AG08395 (cell line): ENCODE data around the gene BTRC.
"Not testable (repeated sequence)": the region's sequence is repeated elsewhere in the genome, so short reads cannot be mapped to it uniquely, and the experiment has no call there.

Experiments used
- DNase-seq: peaks from one replicate; pipeline ENCODE4 v3.0.0; 2012; ENCODE audit warnings: mixed read lengths, low spot score

BTRC gene

GRCh38 chr10:101353692-101354327 is at the start of gene BTRC:
Gene BTRC (plus strand): TSS chr10:101354165. CDS start chr10:101354181, 16 bp downstream.
- DNase-seq, result peak; percentile 96

DNA sequence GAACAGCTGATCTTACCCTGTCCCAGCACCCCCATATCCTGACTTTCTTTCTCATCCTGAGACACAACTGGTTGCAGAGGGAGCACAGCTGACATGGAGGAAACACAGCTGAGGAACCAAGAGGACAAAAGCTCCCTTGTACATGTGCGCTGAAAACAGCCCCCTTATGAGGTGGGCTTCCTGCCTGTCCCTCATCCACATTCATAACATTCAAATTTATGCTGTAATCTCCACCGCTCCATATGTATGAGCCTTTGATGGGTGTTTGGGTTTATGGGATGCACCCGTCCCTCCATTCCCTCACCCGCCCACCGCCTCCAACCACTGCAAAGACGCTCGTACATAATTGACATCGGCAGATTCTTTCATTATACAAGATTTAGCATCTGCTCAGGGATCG is 49.6 kb upstream of the BTRC start:
- DNase-seq, result no peak

DNA sequence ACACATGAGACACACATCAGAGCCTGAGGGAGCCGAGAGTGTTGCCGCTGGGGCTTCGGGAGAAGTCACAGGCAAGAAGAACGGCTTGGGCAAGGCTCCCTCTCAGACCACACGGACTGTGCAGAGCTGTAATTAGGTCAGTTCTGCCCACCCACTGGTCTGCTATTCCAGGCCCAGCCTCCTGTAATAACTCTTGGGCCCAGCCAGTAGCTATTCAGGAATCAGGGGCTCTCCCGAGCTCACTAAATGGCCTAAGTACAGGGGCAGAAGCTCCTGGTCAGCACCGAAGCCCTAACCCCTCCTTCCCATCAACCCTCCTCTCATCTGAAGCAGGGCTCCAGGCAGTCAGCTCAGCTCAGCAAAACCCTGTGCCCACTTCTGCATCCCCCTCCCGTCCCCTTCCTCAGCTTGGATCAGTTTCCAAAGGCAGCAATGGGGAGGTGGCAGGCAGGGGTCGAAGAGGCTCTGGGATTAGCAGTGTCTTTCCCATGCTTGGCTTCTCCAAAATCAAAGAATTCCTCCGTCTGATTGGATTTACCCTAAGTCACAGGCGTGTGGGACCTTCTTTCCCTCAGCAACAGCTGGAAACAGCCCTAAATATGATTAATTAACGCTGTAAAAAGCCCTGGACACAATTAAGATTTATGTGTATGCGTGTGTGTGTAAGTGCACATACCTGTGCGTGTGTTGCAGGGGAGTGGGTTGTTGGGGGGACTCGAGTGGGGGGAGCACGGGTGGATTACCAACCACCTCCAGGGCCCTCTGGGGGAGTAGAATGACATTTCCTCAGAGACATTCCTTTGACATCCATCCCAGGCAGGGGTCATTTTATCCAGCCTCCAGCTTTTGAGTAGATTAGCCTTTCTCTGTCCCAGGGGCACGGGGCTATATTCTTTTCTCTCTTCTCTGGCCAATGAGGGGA is 48.4 kb upstream of the BTRC start:
- no peak for DNase-seq

DNA sequence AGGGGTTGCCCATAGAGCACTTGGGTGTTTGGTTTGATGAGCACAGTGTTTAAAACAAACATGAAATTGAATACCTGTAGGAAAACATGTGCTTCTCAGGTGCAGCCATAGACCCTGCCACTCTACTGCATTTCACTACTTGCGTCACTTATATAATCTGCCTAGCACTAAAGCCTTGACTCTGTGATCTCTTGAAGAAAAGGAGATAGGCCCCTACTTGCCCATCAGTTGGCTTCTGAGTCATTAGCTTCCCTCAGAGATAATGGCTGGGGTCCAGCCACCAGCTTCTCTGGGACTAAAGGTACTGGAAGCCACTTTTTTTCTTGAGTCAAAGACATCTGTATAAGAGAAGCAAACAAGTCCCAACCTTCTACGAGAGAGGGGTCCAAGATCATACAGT is 45.9 kb upstream of the BTRC start:
- no peak for DNase-seq

DNA sequence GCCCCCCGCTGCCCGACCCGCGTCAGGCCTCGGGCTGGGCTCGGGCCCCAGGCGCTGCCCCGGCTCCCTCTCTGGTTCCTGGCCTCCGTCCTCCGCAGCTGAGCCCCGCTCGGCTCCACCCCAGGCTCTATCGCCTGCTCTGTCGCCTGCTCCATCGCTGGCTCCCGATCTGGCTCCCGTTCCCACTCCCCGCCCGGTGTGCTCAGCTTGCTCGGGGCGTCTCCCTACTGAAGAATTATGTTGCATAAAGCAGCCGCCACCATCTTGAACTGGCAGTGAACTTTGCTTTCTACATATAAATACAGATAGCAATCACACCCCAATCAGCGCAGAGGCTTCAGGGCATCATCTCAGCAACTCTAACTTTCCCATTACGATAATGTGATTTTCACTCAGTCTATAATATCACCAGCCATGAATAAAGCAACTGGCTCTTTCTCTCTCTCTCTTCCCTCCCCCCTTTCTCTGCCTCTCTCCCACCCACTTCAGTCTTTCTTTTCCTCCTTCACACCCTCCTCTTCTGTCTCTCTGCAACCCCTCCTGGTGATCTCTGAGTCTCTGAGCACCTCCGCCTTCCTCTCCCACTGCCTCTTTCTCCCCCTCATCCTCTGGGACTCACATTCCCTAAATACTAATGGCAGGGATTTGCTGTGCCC is 43.3 kb upstream of the BTRC start:
- no peak for DNase-seq

- no peak for DNase-seq
Observed at GRCh38 chr10:101311185-101312066, 42.5 kb upstream of the BTRC start.

GRCh38 chr10:101319241-101319915 is 34.6 kb upstream of the BTRC start:
- DNase-seq, result no peak

DNA sequence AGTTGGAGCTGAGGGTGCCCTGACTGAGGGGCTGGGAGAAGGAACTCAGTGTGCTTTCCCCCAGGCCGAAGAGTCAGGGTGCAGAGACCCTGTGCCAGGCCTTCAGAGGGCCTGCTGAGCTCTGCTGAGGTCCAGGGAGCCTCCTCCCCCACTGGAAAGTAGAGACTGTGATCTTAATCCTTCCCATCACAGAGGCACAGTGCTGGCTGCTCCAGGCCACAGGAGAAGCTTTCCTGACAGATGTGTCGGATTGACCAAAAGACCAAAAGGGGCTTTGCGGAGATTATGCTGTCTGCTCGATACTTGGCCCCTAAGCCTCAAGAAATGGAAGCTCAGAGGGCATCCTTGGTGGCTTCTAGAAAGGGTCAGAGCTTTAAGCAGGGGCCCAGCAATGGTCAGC is 32.9 kb upstream of the BTRC start:
- no peak for DNase-seq

DNA sequence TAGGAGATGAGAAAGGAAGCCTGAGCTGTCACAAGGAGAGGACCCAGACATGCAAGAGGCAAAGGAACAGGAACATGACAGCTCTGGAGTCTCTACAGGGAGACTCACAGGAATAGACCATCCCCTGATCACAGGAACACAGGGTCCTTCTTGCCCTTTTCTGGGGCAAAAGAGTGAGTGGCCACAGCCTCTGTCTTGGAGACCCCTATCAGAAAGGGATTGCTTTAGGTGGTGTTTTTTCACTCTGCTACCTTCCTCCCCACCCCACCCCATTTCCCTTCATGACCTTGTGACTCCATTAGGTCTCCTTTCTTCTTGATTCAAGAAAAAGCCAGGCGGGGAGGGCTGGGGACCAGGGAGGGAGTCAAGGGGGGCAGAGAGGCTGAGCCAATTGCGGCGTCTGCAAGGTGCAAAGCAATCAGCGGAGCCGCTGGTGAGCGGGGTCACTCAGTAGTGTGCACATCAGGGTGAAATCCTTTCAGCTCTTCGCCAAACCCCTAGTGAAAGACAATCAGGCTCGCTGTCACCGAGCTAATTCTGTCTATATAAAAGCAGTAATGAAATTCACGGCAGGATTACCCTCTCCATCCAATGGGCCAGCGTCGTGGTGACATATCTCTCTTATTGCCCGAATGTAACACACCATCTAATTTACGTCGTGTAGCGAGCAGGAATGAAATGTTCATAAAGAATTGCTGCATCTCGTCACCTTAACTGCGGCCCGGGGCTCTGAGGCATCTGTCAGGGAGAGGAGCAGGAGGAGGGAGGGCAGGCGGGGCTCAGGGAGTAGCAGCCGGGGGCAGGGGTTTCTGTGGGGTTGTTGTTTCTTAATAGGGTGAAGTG is 31.5 kb upstream of the BTRC start:
- DNase-seq, result no peak

DNA sequence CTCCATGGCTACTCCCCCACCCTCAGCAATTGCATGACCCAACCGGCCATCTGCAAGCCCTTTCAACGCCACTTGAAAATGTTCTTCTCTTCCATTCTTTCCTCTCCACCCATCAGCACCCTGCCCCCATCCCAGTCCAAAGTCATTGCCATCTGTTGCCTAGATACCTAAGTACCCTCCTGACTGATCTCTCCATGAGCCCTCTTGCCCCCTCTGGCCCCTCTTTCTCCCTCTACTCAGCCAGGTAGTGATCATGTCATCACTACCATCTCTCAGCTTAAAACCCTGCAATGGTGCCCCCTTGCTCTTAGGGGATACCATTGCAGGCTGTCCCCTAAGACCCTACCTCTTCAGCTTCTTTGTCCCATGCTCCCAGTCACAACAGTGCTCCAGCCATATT is 30.5 kb upstream of the BTRC start:
- no peak for DNase-seq

DNA sequence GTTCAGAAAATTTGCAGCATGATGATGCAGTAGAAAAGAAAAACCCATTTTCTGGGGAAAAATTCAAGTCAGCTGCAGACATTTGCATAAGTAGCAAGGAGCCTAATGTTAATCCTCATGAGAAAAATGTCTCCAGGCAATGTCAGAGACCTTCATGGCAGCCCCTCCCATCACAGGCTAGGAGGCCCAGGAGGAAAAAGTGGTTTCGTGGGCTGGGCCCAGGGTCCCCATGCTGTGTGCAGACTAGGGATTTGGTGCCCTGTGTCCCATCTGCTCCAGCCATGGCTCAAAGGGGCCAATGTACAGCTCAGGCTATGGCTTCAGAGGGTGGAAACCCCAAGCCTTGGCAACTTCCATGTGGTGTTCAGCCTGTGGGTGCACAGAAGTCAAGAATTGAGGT is 26.5 kb upstream of the BTRC start:
- not testable (repeated sequence) for DNase-seq

- no peak for DNase-seq
Observed at GRCh38 chr10:101329341-101330032, 24.5 kb upstream of the BTRC start.

DNA sequence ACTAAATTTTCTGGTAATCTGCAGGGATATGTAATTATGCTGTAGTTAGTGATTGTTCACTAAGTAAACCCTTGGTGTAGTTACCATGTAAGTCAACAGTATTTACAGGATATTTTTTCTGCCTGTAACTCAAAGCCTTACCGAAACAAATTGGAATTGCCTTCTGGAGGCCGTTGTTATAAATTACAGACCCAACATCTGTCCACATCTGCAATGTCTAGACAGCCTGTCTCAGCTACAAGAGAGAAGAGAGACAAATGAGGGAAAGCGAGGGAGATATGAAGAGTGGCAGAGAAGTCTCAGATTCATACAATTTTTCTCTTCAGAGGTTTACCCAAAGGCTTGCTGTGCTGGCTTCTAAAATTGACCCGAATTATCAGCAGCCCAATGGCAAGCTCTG is 23.7 kb upstream of the BTRC start:
- no peak for DNase-seq

DNA sequence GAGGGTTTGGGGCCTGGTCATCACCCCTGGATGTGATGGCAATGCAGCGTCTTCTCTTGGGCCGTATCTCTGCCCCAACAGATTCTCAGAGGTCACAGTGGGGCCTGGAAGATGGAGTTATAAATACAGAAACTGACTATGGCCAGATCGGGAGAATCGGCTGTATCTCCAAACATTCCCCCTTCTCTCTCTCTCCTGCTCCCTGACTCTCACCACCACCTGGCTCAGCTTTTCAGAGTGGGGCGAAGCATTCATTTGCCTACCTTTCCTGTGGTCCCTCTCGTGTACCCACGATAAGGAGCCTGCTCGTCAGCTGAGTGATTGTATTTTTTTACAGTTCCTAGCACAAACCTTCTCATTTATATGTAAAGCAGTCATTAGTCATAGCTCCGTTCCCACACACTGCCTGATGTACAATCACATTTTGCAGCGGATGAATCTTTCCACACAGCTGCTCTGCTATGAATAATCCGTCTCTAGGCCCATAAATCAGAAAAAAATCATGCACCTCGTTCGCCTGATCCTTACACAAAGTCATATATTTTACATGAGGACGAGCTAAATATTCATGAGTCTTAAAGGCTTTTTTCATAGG is 23.2 kb upstream of the BTRC start:
- DNase-seq, result peak; percentile 50

- DNase-seq, result no peak
Observed at GRCh38 chr10:101331956-101332355, 22.0 kb upstream of the BTRC start.

- not testable (repeated sequence) for DNase-seq
Observed at GRCh38 chr10:101334259-101334658, 19.7 kb upstream of the BTRC start.

- DNase-seq, result no peak
Observed at GRCh38 chr10:101336382-101336781, 17.6 kb upstream of the BTRC start.

- DNase-seq, result no peak
Observed at GRCh38 chr10:101337836-101338235, 16.1 kb upstream of the BTRC start.

- no peak for DNase-seq
Observed at GRCh38 chr10:101341438-101341837, 12.5 kb upstream of the BTRC start.
